Pancreas (tissue), 10 donors: Measurements from ENCODE around the gene ACTR5. TPM values are rescaled to one million over a fixed set of nuclear protein-coding genes. Genes with fewer than 3 reads are reported as not detected.

Experiments used
- ATAC-seq, 4 donors: fragments of 200-7000 bp; cut with Tn5 transposase; one replicate each; pipeline versions ENCODE4 v1.8.0 to v1.9.1; 2020; ENCODE audit warnings: mild to moderate bottlenecking in 4 of 4, moderate library complexity in 4 of 4
- DNase-seq, 6 donors: peaks; one replicate each; pipeline ENCODE4 v3.0.0-alpha.2; 2020
- FAIRE-seq: peaks from 2 replicates; lab custom pipeline; 2012; peaks lifted over from hg19 to GRCh38; lab: Jason Lieb, UNC
- H3K27ac ChIP-seq, 4 donors: fragments of 200-600 bp; sonication (generic); 1 replicate in 3 of 4; 2 replicates in 1 of 4; pipeline versions ENCODE4 v1.5.0 to v1.8.0; 2020
- H3K27me3 ChIP-seq, 4 donors: fragments of 200-600 bp; one replicate each; pipeline ENCODE4 v1.8.0; 2021
- H3K36me3 ChIP-seq, 3 donors: fragments of 200-600 bp; sonication (generic) in 1 of 3; one replicate each; pipeline versions ENCODE4 v1.5.0 to v1.8.0; 2020 to 2021
- H3K4me1 ChIP-seq, 3 donors: fragments of 200-600 bp; one replicate each; pipeline ENCODE4 v1.8.0; 2021
- H3K4me3 ChIP-seq, 4 donors: fragments of 200-600 bp; sonication (generic) in 2 of 4; one replicate each; pipeline versions ENCODE4 v1.5.0 to v1.8.0; 2020 to 2021
- H3K9me3 ChIP-seq, 4 donors: fragments of 200-600 bp; one replicate each; pipeline ENCODE4 v1.8.0; 2021
- WGBS, 2 donors: extraction: QIAGEN DNeasy Blood & Tissue Kit; methylation state at CpG; one replicate each; pipeline ENCODE4 v1.1.7; 2013; 5-methylcytosine and 5-hydroxymethylcytosine counted together
- intact Hi-C, 3 donors: fragments of 100-400 bp; cut with DNase I; formaldehyde crosslinking; loops; one replicate each; pipeline versions ENCODE4 v1.11.1 to v1.14.2; 2022
- polyA plus RNA-seq, 2 donors: library from polyadenylated mRNA; stranded (reverse); fragments of 200-250 nt; gene quantifications; one replicate each; pipeline ENCODE4 v1.2.3, GENCODE V29; 2013
- total RNA-seq, 6 donors: library from RNA; stranded (reverse); fragmentation: NEBNext Ultra II Directional in 4 of 6; extraction: Animal tissue kit (Norgen Biotek cat#: 25700) in 4 of 6; gene quantifications; one replicate each; pipeline versions ENCODE4 v1.2.1 to v1.2.4, GENCODE V29; 2021 to 2023
- TF ChIP-seq, protein P1 (sequence below), 4 donors: fragments of 200-600 bp; sonication (generic) in 3 of 4; IDR thresholded peaks; one replicate each; pipeline versions ENCODE4 v1.5.0 to v1.8.0; 2021; ENCODE audit warnings: antibody characterized with exemption in 4 of 4
- donor health status: healthy with polysubstance abuse.
- donor health status: DM: no; HTN: no; CAD: no; lungs with moderate emphysema.
- donor health status: DM: no; HTN: no; CAD: no.
- donor health status: control.
- donor health status: control.
- donor health status: Bipolar disorder and iron deficiency.
- donor health status: DM: yes; HTN: yes; CAD: no.
- donor health status: DM: no; HTN: no; CAD: no.
- donor health status: DM: no; HTN: no; CAD: no.
- donor health status: DM: yes; HTN: yes; CAD: no.

The ACTR5 gene
- total and polyA plus RNA-seq, 8 donors = 2.4 to 9.8 (median 3.2) TPM

DNA sequence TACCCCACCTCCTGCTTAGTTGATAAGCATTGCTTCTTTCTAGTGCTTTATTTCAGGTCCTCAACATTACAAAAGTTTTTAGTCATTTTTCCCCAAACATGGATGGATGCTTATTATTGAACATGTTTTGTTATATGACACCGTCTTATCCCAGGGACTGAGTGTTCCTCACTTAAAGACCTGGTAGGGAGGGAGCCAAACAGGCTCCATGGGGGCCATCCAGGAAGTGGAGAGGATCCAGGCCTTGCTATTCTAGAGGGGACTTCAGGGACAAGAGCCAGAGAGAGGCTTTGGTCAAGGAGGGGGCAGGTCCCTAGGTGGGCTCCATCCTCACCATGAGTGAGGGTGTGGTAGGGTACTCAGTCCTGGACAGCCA lies 16.5 kb upstream of the ACTR5 start:
- H3K9me3 ChIP-seq = no peaks in the 10 kb centered on the region
- no peaks in the 10 kb centered on the region for H3K36me3 ChIP-seq
- 59 to 64% methylated on average over 1 of the region's 1 CpG for WGBS, 2 donors
- DNase-seq = no peak
- H3K27ac ChIP-seq = no peak overlapping the region
- FAIRE-seq = no peak
- TF ChIP-seq, protein P1, sequence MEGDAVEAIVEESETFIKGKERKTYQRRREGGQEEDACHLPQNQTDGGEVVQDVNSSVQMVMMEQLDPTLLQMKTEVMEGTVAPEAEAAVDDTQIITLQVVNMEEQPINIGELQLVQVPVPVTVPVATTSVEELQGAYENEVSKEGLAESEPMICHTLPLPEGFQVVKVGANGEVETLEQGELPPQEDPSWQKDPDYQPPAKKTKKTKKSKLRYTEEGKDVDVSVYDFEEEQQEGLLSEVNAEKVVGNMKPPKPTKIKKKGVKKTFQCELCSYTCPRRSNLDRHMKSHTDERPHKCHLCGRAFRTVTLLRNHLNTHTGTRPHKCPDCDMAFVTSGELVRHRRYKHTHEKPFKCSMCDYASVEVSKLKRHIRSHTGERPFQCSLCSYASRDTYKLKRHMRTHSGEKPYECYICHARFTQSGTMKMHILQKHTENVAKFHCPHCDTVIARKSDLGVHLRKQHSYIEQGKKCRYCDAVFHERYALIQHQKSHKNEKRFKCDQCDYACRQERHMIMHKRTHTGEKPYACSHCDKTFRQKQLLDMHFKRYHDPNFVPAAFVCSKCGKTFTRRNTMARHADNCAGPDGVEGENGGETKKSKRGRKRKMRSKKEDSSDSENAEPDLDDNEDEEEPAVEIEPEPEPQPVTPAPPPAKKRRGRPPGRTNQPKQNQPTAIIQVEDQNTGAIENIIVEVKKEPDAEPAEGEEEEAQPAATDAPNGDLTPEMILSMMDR (IDR thresholded peaks at IDR 0.05) = peak in 1 of 4 donors; percentile 9
- intact Hi-C loops = no loop called here
- H3K4me3 ChIP-seq = no peak overlapping the region
- H3K4me1 ChIP-seq = peaks cover 0 to 3% (median 0%) of the 10 kb centered on the region in 3 donors
- ATAC-seq = no peak
- H3K27me3 ChIP-seq = peaks cover 0 to 69% (median 15%) of the 10 kb centered on the region in 4 donors

DNA sequence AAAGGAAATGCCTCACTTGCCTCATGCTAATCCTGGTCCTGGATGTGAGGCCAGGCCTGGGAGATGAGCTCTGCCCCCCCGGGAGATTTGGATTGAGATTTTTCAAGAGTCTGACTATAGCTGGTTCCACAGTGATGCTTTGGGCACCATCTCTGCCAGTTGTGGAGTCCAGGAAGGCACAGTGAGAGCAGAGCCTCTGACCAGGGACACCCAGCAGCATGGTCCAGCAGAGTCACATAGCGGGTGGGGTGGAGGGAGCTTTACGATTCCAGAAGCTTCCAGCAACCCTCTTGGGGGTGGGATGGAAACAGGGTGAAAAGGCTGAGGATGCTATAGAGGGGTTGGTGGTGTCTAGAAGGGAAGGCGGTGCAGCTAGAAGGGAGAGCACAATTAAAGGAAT lies 15.3 kb upstream of the ACTR5 start:
- ATAC-seq (no peak), DNase-seq (no peak), FAIRE-seq (no peak)
- Histone ChIP-seq H3K4me3 (no peak overlapping the region), H3K27me3 (peaks cover 0 to 59% (median 8%) of the 10 kb centered on the region in 4 donors), H3K4me1 (peaks cover 0 to 3% (median 0%) of the 10 kb centered on the region in 3 donors), H3K36me3 (no peaks in the 10 kb centered on the region), H3K27ac (no peak overlapping the region), H3K9me3 (no peaks in the 10 kb centered on the region)
- intact Hi-C loops = no loop called here
- 55 to 70% methylated on average over 4 of the region's 4 CpGs for WGBS, 2 donors
- TF ChIP-seq, protein P1 (IDR thresholded peaks at IDR 0.05) = no peak

DNA sequence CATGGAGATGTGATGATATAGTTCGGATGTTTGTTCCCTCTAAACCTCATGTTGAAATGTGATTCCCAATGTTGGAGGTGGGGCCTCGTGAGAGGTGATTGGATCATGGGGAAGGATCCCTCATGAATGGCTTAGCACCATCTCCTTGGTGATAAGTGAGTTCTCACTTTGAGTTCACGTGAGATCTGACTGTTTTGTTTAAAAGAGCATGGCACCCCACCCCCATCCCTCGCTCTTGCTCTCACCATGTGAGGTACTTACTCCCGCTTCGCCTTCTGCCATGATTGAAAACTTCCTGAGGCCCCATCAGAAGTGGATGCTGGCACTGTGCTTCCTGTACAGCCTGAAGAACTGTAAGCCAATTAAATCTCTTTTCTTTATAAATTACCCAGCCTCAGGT lies 13.1 kb upstream of the ACTR5 start:
- FAIRE-seq (no peak), DNase-seq (no peak), ATAC-seq (no peak)
- TF ChIP-seq, protein P1 (IDR thresholded peaks at IDR 0.05) = no peak
- H3K4me1 ChIP-seq = peaks cover 0 to 3% (median 0%) of the 10 kb centered on the region in 3 donors
- no peaks in the 10 kb centered on the region for H3K9me3 ChIP-seq
- no peak overlapping the region for H3K27ac ChIP-seq
- H3K27me3 ChIP-seq = peaks cover 0 to 39% (median 3%) of the 10 kb centered on the region in 4 donors
- H3K36me3 ChIP-seq = no peaks in the 10 kb centered on the region
- intact Hi-C loops = no loop called here
- H3K4me3 ChIP-seq = no peak overlapping the region
- 48 to 53% methylated on average over 6 of the region's 6 CpGs for WGBS, 2 donors

DNA sequence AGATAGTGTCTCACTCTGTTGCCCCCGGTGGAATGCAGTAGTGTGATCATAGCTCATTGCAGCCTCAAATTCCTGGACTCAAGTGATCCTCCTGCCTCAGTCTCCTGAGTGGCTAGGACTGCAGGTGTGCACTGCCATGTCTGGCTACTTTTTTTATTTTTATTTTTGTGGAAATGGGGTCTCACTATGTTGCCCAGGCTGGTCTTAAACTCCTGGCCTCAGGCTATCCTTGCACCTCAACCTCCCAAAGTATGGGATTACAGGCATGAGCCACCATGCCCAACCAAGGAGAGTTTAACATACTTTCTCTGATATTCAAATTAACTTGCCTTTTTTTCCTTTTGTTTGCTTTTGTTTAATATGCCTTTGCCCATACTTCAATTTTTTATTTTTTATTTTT lies 10.4 kb upstream of the ACTR5 start:
- intact Hi-C loops = no loop called here
- no peak overlapping the region for H3K4me3 ChIP-seq
- H3K27ac ChIP-seq = no peak overlapping the region
- no peaks in the 10 kb centered on the region for H3K36me3 ChIP-seq
- H3K9me3 ChIP-seq = no peaks in the 10 kb centered on the region
- ATAC-seq (no peak), DNase-seq (no peak), FAIRE-seq (no peak)
- no peaks in the 10 kb centered on the region for H3K4me1 ChIP-seq
- WGBS, 2 donors = 52 to 74% methylated on average over 1 of the region's 1 CpG
- TF ChIP-seq, protein P1 (IDR thresholded peaks at IDR 0.05) = no peak
- H3K27me3 ChIP-seq = peaks cover 0 to 24% (median 0%) of the 10 kb centered on the region in 4 donors

DNA sequence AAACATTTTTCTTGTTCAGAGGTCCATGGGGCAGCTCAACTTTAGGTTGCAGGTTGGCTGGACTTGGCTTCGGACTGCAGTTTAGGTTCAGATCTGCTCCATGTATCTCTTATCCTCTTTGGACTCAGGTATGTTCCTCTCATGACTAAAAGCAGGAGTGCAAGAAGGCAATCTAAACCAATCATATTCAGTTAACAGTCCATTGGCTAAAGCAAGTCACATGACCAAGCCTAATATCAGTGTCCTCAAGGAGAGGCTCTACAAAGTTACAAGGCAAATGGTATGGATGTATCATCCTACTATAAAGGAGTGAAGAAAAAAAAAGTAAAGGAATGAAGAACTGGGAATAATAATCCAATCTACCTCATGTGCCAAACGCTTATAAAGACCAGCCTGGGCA lies 2.5 kb upstream of the ACTR5 start:
- DNase-seq = no peak
- H3K9me3 ChIP-seq = no peaks in the 10 kb centered on the region
- peaks cover 0 to 6% (median 0%) of the 10 kb centered on the region in 4 donors for H3K27me3 ChIP-seq
- H3K4me3 ChIP-seq = no peak overlapping the region
- intact Hi-C loops = no loop called here
- TF ChIP-seq, protein P1 (IDR thresholded peaks at IDR 0.05) = no peak
- ATAC-seq = no peak
- no peak for FAIRE-seq
- whole genome bisulfite sequencing, 2 donors = 77 to 89% methylated on average over 2 of the region's 2 CpGs
- H3K36me3 ChIP-seq = no peaks in the 10 kb centered on the region
- H3K27ac ChIP-seq = no peak overlapping the region
- peaks cover 0 to 16% (median 8%) of the 10 kb centered on the region in 3 donors for H3K4me1 ChIP-seq
